Left lung (tissue), 10 donors: ENCODE data around the gene TMPRSS15. TPM values are rescaled to one million over a fixed set of nuclear protein-coding genes. Genes with fewer than 3 reads are reported as not detected.

Experiments
- ATAC-seq: fragments of 200-7000 bp; cut with Tn5 transposase; one replicate; pipeline ENCODE4 v1.9.1; 2020; ENCODE audit warnings: moderate library complexity
- DNase-seq, 4 donors: peaks; one replicate each; pipeline ENCODE4 v3.0.0-alpha.2; 2013 to 2020
- H3K27ac ChIP-seq, 2 donors: fragments of 200-600 bp; sonication (generic) in 1 of 2; one replicate each; pipeline versions ENCODE4 v1.5.0 to v1.8.0; 2020 to 2021
- H3K27me3 ChIP-seq, 2 donors: fragments of 200-600 bp; sonication (generic) in 1 of 2; one replicate each; pipeline versions ENCODE4 v1.5.0 to v1.8.0; 2020 to 2021
- H3K36me3 ChIP-seq, 2 donors: fragments of 200-600 bp; sonication (generic) in 1 of 2; one replicate each; pipeline versions ENCODE4 v1.5.0 to v1.8.0; 2020 to 2021
- H3K4me1 ChIP-seq, 2 donors: fragments of 200-600 bp; one replicate each; pipeline ENCODE4 v1.8.0; 2021
- H3K4me3 ChIP-seq, 2 donors: fragments of 200-600 bp; sonication (generic) in 1 of 2; one replicate each; pipeline versions ENCODE4 v1.5.0 to v1.8.0; 2020 to 2021; ENCODE audit warnings: mild to moderate bottlenecking in 1 of 2
- H3K9me3 ChIP-seq, 2 donors: fragments of 200-600 bp; sonication (generic) in 1 of 2; one replicate each; pipeline versions ENCODE4 v1.5.0 to v1.8.0; 2020 to 2021
- CTCF ChIP-seq, 2 donors: fragments of 200-600 bp; sonication (generic) in 1 of 2; IDR thresholded peaks; one replicate each; pipeline versions ENCODE4 v1.5.0 to v1.8.0; 2021; ENCODE audit warnings: antibody characterized with exemption in 2 of 2
- intact Hi-C, 2 donors: fragments of 100-400 bp; cut with DNase I; formaldehyde crosslinking; loops; one replicate each; pipeline versions ENCODE4 v1.11.2 to v1.14.2; 2022
- polyA plus RNA-seq, 6 donors: library from polyadenylated mRNA; unstranded; fragments of 120-200 nt; gene quantifications; one replicate each; pipeline ENCODE4 v1.2.1, GENCODE V29; 2013; ENCODE audit not compliant: insufficient read length in 6 of 6
- total RNA-seq, 2 donors: library from RNA; stranded (reverse); fragmentation: NEBNext Ultra II Directional; extraction: Animal tissue kit (Norgen Biotek cat#: 25700); gene quantifications; one replicate each; pipeline ENCODE4 v1.2.1, GENCODE V29; 2021
- donor health status: DM: no; HTN: yes; CAD: no.
- donor health status: DM: no; HTN: no; CAD: no.

TMPRSS15 gene
- total and polyA plus RNA-seq, 8 donors: 0.04 TPM; not detected in 7

DNA sequence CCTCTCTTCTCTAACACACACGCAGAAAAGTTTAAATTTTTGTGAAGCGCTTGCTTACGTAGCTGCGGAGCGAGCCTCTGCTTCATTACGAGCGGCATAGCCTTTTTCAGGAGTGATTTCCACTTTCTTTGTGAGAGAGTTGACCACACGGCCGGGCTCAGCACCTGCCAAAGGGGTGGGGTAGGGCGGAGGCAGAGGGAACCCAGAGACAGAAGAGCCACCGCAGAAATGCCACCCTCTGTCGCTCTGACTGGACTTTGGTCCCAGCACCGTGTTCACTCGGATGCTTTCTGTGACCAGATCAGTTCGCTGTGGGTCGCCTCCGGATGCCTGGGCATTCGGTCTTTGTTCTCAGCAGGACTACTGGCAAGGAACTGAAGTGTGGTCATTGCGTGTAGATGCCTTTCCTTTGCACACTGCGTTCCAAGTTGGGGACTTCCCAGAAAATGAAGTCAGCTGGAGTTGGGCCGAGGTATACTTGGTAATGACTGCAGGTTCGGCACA, 158.1 kb downstream of the TMPRSS15 start:
- no peaks in the 10 kb centered on the region for H3K9me3 ChIP-seq
- DNase-seq: peak in 1 of 4 donors; percentile 45
- TF ChIP-seq CTCF (IDR thresholded peaks at IDR 0.05): no peak
- H3K27ac ChIP-seq: no peak overlapping the region
- peaks cover 17 to 41% of the 10 kb centered on the region in 2 donors for H3K27me3 ChIP-seq
- no peaks in the 10 kb centered on the region for H3K36me3 ChIP-seq
- intact Hi-C loops: no loop called here
- H3K4me1 ChIP-seq: peaks cover 0 to 10% of the 10 kb centered on the region in 2 donors
- ATAC-seq: peak; percentile 44
- H3K4me3 ChIP-seq: peak overlapping the region; percentile 20 to 21

DNA sequence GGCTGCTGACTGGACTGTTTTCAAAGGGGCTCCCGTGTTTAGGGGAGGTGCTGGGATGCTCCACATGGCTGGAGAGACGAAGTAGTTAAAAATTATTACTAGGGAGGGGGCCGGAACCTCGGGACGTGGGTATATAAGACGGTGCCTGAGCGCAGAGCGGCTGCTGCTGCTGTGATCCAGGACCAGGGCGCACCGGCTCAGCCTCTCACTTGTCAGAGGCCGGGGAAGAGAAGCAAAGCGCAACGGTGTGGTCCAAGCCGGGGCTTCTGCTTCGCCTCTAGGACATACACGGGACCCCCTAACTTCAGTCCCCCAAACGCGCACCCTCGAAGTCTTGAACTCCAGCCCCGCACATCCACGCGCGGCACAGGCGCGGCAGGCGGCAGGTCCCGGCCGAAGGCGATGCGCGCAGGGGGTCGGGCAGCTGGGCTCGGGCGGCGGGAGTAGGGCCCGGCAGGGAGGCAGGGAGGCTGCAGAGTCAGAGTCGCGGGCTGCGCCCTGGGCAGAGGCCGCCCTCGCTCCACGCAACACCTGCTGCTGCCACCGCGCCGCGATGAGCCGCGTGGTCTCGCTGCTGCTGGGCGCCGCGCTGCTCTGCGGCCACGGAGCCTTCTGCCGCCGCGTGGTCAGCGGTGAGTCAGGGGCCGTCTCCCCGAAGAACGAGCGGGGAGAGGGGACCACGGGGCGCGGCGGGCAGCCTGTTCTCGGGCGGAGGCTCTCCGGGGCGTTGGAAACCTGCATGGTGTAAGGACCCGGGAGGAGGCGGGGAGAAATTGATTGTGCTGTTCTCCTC, 158.7 kb downstream of the TMPRSS15 start, which contains the start of gene CHODL:
Gene CHODL, plus strand, starts transcription at position 163 of the 793 bp plus-strand sequence. Its CDS starts 391 bp downstream, at position 554.
- intact Hi-C loops: no loop called here
- ATAC-seq (peak; percentile 44), DNase-seq (peak in 1 of 4 donors; percentile 78)
- Histone ChIP-seq H3K36me3 (no peaks in the 10 kb centered on the region), H3K27me3 (peaks cover 17 to 41% of the 10 kb centered on the region in 2 donors), H3K27ac (no peak within 1 kb of the TSS), H3K9me3 (no peaks in the 10 kb centered on the region), H3K4me3 (peak within 1 kb of the TSS; percentile 20 to 21), H3K4me1 (peaks cover 0 to 10% of the 10 kb centered on the region in 2 donors)
- no peak for TF ChIP-seq CTCF (IDR thresholded peaks at IDR 0.05)

DNA sequence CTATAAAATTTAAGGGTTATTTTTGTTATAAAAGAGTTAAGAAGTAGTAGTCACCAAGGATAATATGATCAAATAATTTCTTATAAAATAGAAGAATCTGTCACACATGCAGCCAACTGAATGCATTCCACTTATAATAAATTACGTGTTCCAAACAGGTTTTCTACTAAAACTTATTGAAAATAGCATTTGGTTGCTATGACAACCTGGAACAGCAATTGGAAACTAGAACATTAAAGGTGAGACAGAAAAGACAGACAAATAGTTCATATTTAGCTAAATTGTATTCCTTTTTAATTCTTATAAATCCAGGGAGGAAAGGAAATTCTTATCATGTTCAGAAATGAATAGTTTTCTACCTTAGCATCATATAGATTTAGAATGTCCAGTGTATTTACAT, 168.0 kb downstream of the TMPRSS15 start:
- no peak for TF ChIP-seq CTCF (IDR thresholded peaks at IDR 0.05)
- intact Hi-C loops: no loop called here
- H3K9me3 ChIP-seq: no peaks in the 10 kb centered on the region

GRCh38 chr21:18228060-18228739, 175.4 kb downstream of the TMPRSS15 start:
- Histone ChIP-seq H3K4me1 (no peaks in the 10 kb centered on the region), H3K27me3 (no peaks in the 10 kb centered on the region), H3K27ac (no peak overlapping the region), H3K9me3 (no peaks in the 10 kb centered on the region), H3K4me3 (no peak overlapping the region), H3K36me3 (no peaks in the 10 kb centered on the region)
- ATAC-seq (no peak), DNase-seq (no peak)
- intact Hi-C loops: no loop called here
- no peak for TF ChIP-seq CTCF (IDR thresholded peaks at IDR 0.05)

More for the DNA sequence above, 168.0 kb downstream of the TMPRSS15 start:
- ATAC-seq: no peak
- Histone ChIP-seq H3K4me1 (no peaks in the 10 kb centered on the region), H3K36me3 (no peaks in the 10 kb centered on the region), H3K27ac (no peak overlapping the region), H3K4me3 (no peak overlapping the region), H3K27me3 (no peaks in the 10 kb centered on the region)
- DNase-seq: no peak

- H3K27ac ChIP-seq: no peak overlapping the region
- no peak for TF ChIP-seq CTCF (IDR thresholded peaks at IDR 0.05)
- ATAC-seq (no peak), DNase-seq (no peak)
- no peaks in the 10 kb centered on the region for H3K4me1 ChIP-seq
- H3K4me3 ChIP-seq: no peak overlapping the region
- H3K27me3 ChIP-seq: no peaks in the 10 kb centered on the region
- peaks cover 0 to 39% of the 10 kb centered on the region in 2 donors for H3K9me3 ChIP-seq
- intact Hi-C loops: no loop called here
- no peaks in the 10 kb centered on the region for H3K36me3 ChIP-seq
These were observed 181.2 kb downstream of the TMPRSS15 start for GRCh38 chr21:18222346-18222745.
